Esophagus muscularis mucosa (tissue), 3 donors: ENCODE results near the gene RALGAPB.

Experiments used
- POLR2A ChIP-seq: fragments of 450-650 bp; IDR thresholded peaks from one replicate; pipeline ENCODE4 v1.6.1; 2017; ENCODE audit warnings: antibody characterized with exemption, moderate library complexity, mild to moderate bottlenecking, low read depth
- POLR2AphosphoS5 ChIP-seq, 2 donors: sonication (generic); formaldehyde crosslinking; IDR thresholded peaks; one replicate each; pipeline ENCODE4 v1.6.1; 2017; ENCODE audit warnings: antibody characterized with exemption in 2 of 2
- TF ChIP-seq, protein P1 (sequence below), 3 experiments: fragments of 200-600 bp in 2 of 3; fragments of 450-650 bp in 1 of 3; sonication (generic) in 2 of 3; IDR thresholded peaks; one replicate each; pipeline ENCODE4 v1.5.1; 2017 to 2019; ENCODE audit warnings: antibody characterized with exemption in 3 of 3, mild to moderate bottlenecking in 2 of 3, moderate library complexity in 1 of 3

DNA sequence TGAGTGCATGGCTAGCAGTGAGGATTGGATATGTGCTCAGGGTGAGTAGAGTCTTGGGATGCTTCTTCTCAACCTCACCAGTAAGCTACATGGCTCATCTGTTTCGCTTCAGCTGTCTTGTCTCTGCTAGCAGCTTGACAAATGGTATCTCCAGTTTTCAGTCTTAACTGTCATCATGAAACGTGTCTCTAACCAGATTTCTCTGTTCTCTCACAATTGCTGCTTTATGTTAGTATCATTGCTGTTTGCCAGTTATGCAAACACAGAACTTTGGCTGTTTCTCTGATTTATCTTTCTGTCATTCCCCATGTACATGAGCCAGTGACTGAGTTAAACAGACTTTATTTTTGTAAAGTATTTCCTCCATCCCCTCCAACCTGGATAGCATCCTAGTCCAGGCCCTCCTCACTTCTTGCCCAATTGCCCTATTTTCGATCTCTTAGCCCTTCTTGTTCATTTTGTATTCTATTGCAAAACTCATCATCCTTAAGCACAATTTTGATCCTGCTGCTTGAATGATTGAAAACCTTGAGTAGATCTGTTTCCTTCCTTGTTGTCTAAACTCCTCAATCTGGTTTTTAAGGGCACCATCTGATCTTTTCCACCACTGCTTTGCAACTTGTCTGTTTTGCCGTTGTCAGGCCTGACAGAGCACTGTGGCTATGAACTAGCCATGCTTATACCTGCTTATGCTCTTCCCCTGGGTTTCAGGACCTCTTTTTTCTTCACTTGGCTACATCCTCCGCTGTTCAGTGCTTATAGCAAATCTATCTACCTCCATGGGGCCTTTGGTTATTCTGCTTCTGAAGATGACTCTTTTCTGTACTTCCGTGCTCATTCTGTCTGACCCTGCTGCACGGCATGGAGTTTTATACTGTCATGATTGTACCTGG lies 70.6 kb downstream of the RALGAPB start:
- TF ChIP-seq POLR2AphosphoS5 (IDR thresholded peaks at IDR 0.05) (peak in 1 of 2 donors; percentile 16), POLR2A (no peak)
- TF ChIP-seq, protein P1, sequence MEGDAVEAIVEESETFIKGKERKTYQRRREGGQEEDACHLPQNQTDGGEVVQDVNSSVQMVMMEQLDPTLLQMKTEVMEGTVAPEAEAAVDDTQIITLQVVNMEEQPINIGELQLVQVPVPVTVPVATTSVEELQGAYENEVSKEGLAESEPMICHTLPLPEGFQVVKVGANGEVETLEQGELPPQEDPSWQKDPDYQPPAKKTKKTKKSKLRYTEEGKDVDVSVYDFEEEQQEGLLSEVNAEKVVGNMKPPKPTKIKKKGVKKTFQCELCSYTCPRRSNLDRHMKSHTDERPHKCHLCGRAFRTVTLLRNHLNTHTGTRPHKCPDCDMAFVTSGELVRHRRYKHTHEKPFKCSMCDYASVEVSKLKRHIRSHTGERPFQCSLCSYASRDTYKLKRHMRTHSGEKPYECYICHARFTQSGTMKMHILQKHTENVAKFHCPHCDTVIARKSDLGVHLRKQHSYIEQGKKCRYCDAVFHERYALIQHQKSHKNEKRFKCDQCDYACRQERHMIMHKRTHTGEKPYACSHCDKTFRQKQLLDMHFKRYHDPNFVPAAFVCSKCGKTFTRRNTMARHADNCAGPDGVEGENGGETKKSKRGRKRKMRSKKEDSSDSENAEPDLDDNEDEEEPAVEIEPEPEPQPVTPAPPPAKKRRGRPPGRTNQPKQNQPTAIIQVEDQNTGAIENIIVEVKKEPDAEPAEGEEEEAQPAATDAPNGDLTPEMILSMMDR (IDR thresholded peaks at IDR 0.05) = no peak
